Uterus (tissue), 4 donors: ENCODE results near the gene CST1. TPM values are rescaled to one million over a fixed set of nuclear protein-coding genes. Genes with fewer than 3 reads are reported as not detected.
"Not testable (repeated sequence)": the region's sequence is repeated elsewhere in the genome, so short reads cannot be mapped to it uniquely, and the experiment has no call there.

Experiments
- DNase-seq, 2 donors: peaks; one replicate each; pipeline ENCODE4 v3.0.0-alpha.2; 2019 to 2020
- H3K27ac ChIP-seq, 2 donors: fragments of 200-600 bp; sonication (generic); 1 replicate in 1 of 2; 2 replicates in 1 of 2; pipeline ENCODE4 v1.5.1; 2016 to 2018
- H3K27me3 ChIP-seq, 2 donors: fragments of 200-600 bp; sonication (generic); one replicate each; pipeline ENCODE4 v1.5.1; 2018 to 2019; ENCODE audit warnings: control low read depth in 1 of 2
- H3K36me3 ChIP-seq, 2 donors: fragments of 200-600 bp; sonication (generic); one replicate each; pipeline ENCODE4 v1.5.1; 2019; ENCODE audit warnings: control low read depth in 1 of 2
- H3K4me1 ChIP-seq, 2 donors: fragments of 200-600 bp; sonication (generic); one replicate each; pipeline ENCODE4 v1.5.1; 2018 to 2019; ENCODE audit warnings: control low read depth in 1 of 2
- H3K4me3 ChIP-seq, 2 donors: fragments of 200-600 bp; sonication (generic); 1 replicate in 1 of 2; 2 replicates in 1 of 2; pipeline ENCODE4 v1.5.1; 2018 to 2019; ENCODE audit warnings: mild to moderate bottlenecking in 1 of 2
- H3K9me3 ChIP-seq, 2 donors: fragments of 200-600 bp; sonication (generic); one replicate each; pipeline ENCODE4 v1.5.1; 2019; ENCODE audit warnings: control low read depth in 1 of 2
- CTCF ChIP-seq, 4 experiments: fragments of 200-600 bp in 2 of 4; fragments of 450-650 bp in 2 of 4; sonication (generic) in 2 of 4; IDR thresholded peaks; one replicate each; pipeline ENCODE4 v1.5.1; 2016 to 2019; ENCODE audit warnings: antibody characterized with exemption in 4 of 4, mild to moderate bottlenecking in 2 of 4, moderate library complexity in 1 of 4
- POLR2A ChIP-seq, 2 donors: fragments of 450-650 bp; IDR thresholded peaks; one replicate each; pipeline ENCODE4 v1.6.1; 2016; ENCODE audit warnings: antibody characterized with exemption in 2 of 2, mild to moderate bottlenecking in 1 of 2, moderate library complexity in 1 of 2
- intact Hi-C: fragments of 100-400 bp; cut with DNase I; formaldehyde crosslinking; loops from one replicate; pipeline ENCODE4 v1.15.1; 2023; ENCODE audit warnings: low total_unique reads
- total RNA-seq, 4 donors: library from RNA; depleted of rRNA in 3 of 4; stranded (reverse); fragments of >200 nt in 3 of 4; gene quantifications; one replicate each; pipeline versions ENCODE4 v1.1.0 to v1.2.4, GENCODE V29; 2014 to 2023
- donor health status: DM: yes; HTN: yes; CAD: no.

CST1 gene
- total RNA-seq, 4 donors from 2014 or later: not detected

DNA sequence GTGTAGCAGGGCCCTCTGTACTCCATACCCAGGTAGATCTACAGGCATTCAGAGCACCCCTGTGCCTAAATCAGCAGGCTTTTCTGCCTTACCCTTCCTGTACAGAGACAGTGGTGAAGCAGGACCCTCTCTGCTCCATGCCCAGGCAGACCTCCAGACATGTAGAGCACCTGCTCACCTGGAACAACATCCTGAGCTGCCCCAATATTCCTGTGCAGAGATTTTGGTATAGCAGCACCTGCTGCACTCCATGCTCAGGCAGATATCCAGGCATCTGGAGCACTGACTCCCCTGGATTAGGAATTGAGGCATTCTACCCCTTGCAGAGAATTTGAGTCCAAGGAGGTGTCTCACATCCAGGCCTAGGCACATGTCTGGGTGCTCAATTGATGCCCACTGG is 12.6 kb upstream of the CST1 start:
- TF ChIP-seq CTCF (IDR thresholded peaks at IDR 0.05): no peak
- no peak for TF ChIP-seq POLR2A (IDR thresholded peaks at IDR 0.05)
- intact Hi-C loops: no loop called here

DNA sequence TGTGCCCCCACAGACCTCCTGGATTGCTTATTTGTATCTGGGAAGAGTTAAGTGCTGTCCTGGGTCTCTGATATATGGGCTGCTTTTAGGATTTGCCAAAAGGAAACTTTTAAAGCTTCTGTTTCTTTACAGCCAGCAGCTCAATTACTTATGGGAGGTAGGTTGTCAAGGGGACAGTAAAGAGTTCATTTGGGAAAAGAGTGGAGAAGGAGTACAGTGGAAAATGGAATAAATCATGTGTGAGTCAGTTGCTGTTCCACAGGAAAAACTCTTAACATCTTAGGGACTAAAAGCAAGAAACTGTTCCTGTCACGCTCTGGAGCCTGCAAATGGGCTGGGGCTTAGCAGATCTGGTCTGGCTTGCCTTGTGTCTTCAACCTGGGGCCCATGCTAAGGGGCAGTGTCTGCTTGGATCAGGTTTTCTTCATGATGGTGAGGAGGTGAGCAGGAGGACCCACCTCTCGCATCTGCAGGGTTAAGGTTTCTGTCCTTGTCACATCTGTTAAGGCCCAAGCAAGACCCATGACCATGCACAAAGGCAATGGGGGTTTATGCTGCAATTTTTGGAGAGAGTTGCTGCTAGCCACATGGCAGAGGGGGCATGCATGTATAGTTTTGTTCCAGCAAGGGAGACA is 8.7 kb upstream of the CST1 start:
- TF ChIP-seq POLR2A (IDR thresholded peaks at IDR 0.05): no peak
- no peak for TF ChIP-seq CTCF (IDR thresholded peaks at IDR 0.05)
- intact Hi-C loops: no loop called here
- no peak overlapping the region for H3K4me3 ChIP-seq

More for the DNA sequence above, 12.6 kb upstream of the CST1 start:
- no peak overlapping the region for H3K27ac ChIP-seq
- H3K4me1 ChIP-seq: no peaks in the 10 kb centered on the region
- no peaks in the 10 kb centered on the region for H3K27me3 ChIP-seq
- no peak overlapping the region for H3K4me3 ChIP-seq
- no peak for DNase-seq
- H3K9me3 ChIP-seq: no peaks in the 10 kb centered on the region
- H3K36me3 ChIP-seq: no peaks in the 10 kb centered on the region

DNA sequence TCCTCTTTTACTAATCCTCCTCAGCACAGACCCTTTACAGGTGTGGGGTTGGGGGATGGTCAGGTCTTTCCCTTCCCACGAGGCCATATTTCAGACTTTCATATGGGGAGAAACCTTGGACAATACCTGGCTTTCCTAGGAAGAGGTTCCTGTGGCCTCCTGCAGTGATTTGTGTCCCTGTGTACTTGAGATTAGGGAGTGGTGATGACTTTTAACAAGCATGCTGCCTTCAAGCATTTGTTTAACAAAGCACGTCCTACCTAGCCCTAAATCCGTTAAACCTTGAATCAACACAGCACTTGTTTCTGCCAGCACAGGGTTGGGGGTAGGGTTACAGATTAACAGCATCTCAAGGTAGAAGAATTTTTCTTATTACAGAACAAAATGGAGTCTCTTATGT is 6.1 kb upstream of the CST1 start:
- H3K4me3 ChIP-seq, H3K27me3 ChIP-seq, H3K36me3 ChIP-seq, DNase-seq, H3K4me1 ChIP-seq, H3K27ac ChIP-seq, H3K9me3 ChIP-seq, intact Hi-C loops: not testable (repeated sequence)

More for the DNA sequence above, 8.7 kb upstream of the CST1 start:
- no peaks in the 10 kb centered on the region for H3K36me3 ChIP-seq
- H3K27me3 ChIP-seq: no peaks in the 10 kb centered on the region
- no peaks in the 10 kb centered on the region for H3K4me1 ChIP-seq
- no peak overlapping the region for H3K27ac ChIP-seq
- no peaks in the 10 kb centered on the region for H3K9me3 ChIP-seq
- no peak for DNase-seq

DNA sequence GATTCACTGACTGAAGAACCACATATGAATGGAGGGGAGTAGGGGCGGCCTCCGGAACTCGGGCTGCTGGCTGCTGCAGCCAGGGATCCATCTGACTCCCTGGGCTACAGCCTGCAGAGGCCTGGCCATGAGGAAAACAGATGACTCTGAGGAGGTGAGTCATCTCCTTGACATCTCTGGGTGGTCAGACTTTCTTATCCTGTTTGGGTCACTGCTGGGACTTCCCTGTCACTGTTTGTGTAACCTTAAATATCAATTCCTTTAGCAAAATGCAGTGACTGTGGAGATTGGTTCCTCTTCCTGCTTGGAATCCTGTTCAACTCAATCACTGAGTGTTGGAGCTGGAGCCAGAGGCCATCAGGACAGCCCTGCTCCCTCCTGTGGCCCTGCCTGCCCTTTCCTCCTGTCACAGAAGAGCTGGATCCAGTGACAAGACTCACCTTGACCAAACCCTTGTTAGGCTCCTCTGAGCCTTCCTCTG is 4.4 kb upstream of the CST1 start:
- intact Hi-C loops: not testable (repeated sequence)

GRCh38 chr20:23754731-23755130 is 4.0 kb upstream of the CST1 start:
- H3K9me3 ChIP-seq: no peaks in the 10 kb centered on the region
- no peaks in the 10 kb centered on the region for H3K27me3 ChIP-seq
- no peaks in the 10 kb centered on the region for H3K4me1 ChIP-seq
- no peak for TF ChIP-seq CTCF (IDR thresholded peaks at IDR 0.05)
- no peak for TF ChIP-seq POLR2A (IDR thresholded peaks at IDR 0.05)
- intact Hi-C loops: no loop called here
- no peaks in the 10 kb centered on the region for H3K36me3 ChIP-seq
- no peak overlapping the region for H3K27ac ChIP-seq
- DNase-seq: no peak
- no peak overlapping the region for H3K4me3 ChIP-seq

More for the DNA sequence above, 4.4 kb upstream of the CST1 start:
- H3K27ac ChIP-seq, H3K9me3 ChIP-seq, DNase-seq, H3K4me1 ChIP-seq, H3K36me3 ChIP-seq, H3K27me3 ChIP-seq, H3K4me3 ChIP-seq: not testable (repeated sequence)

GRCh38 chr20:23753589-23753988 is 2.9 kb upstream of the CST1 start:
- no peak overlapping the region for H3K4me3 ChIP-seq
- intact Hi-C loops: no loop called here
- H3K27me3 ChIP-seq: no peaks in the 10 kb centered on the region
- H3K36me3 ChIP-seq: no peaks in the 10 kb centered on the region
- H3K27ac ChIP-seq: no peak overlapping the region
- TF ChIP-seq CTCF (IDR thresholded peaks at IDR 0.05) (no peak), POLR2A (IDR thresholded peaks at IDR 0.05) (no peak)
- no peaks in the 10 kb centered on the region for H3K9me3 ChIP-seq
- DNase-seq: no peak
- H3K4me1 ChIP-seq: no peaks in the 10 kb centered on the region
